Lung microvascular endothelial cell (primary cell): Measurements from ENCODE around the gene ACVR1. TPM values are rescaled to one million over a fixed set of nuclear protein-coding genes. Genes with fewer than 3 reads are reported as not detected.
"Not testable (repeated sequence)": the region's sequence is repeated elsewhere in the genome, so short reads cannot be mapped to it uniquely, and the experiment has no call there.

Source experiments
- DNase-seq, 2 donors: peaks; one replicate each; pipeline versions ENCODE4 v3.0.0 to v3.0.0-alpha.2; 2010; ENCODE audit warnings: low read depth in 2 of 2
- total RNA-seq: library from RNA; depleted of rRNA; stranded (reverse); fragments of >200 nt; gene quantifications from 2 replicates; pipeline ENCODE4 v1.2.1, GENCODE V29; 2014

ACVR1 gene
- total RNA-seq, 1 donor from 2014 or later = 13.3 TPM

DNA sequence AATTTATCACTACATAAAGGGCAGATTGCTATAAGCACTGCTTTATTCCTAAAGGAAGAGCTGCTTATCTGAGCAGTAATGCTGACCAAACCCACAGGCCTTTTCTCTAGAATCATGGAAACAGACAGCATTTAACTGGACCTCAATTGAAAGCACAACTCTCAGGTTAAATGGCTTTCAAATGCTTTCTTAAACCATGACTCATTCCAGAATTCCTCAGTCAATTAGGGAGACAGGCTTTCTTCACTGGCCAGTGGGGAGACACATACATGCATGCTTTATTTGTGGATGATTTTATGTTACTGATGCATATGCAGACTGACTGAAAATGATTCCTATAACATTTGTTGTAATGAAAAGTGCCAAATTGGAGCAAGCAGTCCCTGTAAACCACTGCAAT is 114.6 kb downstream of the ACVR1 start:
- no peak for DNase-seq

DNA sequence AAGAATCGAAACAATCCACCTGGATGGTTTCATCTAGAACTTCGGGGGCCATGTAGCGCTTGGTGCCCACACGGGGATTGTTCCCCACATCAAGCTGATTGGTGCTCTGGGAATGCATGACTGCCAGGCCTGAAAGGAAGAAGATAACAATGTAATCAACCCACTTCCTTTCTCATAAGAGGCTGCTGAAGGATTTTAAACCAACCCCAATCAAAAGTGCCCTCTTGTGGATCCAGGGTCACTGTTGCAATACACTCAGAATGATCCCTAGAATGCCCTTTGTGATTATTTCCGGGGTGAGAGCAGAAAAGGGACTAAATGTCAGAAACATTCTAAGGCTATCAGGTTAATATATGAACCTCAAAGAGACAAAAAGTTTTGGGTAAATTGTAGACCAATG is 115.2 kb downstream of the ACVR1 start:
- no peak for DNase-seq

DNA sequence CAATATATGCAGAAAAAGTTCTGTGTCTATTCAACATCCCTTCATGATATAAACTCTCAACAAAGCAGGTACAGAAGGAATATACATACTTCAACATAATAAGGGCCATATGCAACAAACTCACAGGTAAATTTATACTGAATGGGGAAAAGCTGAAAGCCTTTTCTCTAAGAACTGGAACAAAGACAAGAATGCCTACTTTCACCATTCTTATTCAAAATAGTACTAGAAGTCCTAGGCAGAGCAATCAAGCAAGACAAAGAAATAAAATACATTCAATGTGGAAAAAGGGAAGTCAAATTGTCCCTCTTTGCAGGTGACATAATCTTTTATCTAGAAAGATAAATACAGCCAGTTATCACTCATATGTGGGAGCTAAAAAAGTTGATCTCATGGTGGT is 116.3 kb downstream of the ACVR1 start:
- no peak for DNase-seq

DNA sequence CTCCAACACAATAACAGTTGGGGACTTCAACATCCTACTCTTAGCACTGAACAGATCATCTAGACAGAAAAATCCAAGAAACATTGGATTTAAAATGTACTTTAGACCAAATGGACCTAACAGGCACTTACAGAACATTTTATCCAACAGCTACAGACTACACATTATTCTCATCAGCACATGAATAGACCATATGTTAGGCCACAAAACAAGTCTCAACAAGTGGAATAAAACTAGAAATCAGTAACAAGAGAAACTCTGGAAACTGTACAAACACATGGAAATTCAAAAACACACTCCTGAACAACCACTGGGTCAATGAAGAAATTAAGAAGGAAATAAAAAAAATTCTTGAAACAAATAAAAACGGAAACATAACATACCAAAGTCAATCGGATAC is 117.5 kb downstream of the ACVR1 start:
- DNase-seq = no peak

DNA sequence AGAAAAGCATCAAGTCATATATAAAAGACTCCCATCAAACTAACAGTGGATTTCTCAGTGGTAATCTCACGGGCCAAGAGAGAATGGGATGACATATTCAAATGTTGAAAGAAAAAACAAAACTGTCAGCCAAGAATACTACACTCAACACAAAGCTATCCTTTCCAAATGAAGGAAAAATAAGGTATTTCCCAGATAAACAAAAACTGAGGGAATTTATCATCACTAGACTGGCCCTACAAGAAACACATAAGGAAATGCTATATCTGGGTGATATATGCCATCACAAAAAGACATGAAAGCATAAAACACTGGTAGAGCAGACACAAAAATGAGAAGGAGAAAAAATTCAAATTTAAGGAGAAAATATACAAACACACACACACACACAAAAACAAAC is 118.6 kb downstream of the ACVR1 start:
- DNase-seq = no peak

DNA sequence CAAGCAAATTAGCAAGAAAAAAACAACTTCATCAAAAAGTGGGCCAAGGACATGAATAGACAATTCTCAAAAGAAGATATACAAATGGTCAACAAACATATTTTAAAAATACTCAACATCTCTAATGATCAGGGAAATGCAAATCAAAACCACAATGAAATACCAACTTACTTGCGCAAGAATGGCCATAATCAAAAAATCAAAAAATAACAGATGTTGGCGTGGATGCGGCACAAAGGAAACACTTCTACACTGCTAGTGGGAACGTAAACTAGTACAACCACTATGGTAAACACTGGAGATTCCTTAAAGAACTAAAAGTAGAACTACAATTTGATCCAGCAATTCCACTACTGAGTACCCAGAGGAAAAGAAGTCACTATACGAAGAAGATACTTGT is 119.7 kb downstream of the ACVR1 start:
- DNase-seq = not testable (repeated sequence)

DNA sequence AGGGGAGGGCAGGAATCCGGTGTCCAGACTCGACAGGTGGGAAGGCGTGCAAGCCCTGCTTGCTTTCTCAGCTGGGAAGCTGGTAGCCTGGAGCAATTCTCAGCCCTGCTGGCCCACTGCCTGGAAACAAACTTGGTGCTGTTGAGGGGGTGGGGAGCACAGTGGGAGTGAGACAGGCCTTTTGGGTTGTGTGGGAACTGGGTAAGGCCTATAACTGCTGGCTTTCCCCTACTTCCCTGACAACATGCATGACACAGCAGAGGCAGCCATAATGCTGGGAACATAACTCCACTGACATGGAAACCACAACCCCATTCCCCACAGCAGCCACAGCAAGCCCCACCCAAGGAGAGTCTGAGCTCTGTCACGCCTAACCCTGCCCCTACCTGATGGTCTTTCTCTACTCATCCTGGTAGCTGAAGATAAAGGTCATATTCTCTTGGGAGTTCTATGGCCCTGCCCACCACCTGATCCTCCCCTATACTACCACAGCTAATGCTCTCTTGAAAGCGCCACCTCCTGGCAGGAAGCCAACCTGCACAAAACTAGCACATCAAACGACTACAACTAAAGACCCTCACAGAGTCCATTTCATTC is 124.6 kb downstream of the ACVR1 start:
- no peak for DNase-seq

DNA sequence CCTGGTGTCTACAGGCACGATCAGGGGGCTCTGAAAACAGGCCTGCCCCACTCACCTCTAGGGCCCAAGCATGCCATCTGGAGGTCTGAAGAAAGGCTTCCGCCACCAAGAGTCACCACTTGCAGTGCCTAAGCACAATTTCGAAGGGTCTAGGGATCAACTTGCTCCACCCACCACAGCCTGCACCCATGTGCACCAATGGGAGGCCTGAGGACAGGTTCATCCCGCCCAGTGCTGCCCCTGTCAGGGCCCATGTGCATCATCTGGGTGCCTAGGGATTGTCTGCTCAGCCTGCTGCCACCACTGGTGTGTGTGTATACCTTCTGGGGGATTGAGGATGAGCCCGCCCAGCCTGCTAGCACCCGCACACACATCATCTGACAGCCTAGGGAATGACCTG is 126.4 kb downstream of the ACVR1 start:
- no peak for DNase-seq

DNA sequence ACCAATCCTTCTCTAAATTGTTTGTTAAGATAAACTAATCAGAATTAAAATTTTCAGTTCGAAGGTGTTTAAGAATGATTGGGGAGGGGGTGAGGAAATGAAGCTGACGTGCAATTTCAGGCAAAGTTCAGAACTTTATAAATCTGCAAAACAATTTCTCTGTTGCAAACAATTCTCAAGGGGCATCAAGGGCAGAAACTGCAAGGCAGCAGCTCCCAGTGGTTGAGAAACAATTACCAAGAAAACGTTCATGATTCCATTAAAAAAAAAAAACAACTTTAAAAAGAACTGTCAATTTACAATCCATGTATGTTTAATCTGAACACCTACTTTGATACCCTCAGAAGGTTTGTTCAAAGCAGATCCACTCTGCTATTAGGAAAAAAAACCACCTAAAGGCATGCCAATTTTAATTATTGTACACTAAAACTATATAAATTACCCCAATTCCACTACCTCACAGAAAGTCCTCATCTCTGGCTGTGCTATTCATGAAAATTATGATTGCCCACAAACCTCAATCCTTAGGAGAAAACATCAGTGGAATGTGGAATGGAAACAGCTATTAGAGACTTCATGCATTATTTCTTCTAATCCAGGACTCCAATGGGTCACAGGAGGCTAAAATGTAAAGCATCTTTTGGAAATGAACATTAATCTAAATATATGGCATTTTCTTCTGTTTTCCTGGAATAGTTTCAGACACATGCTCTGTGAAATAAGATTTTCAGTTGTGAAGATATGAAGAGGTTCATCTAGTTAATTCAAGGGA is 127.6 kb downstream of the ACVR1 start:
- DNase-seq = no peak

DNA sequence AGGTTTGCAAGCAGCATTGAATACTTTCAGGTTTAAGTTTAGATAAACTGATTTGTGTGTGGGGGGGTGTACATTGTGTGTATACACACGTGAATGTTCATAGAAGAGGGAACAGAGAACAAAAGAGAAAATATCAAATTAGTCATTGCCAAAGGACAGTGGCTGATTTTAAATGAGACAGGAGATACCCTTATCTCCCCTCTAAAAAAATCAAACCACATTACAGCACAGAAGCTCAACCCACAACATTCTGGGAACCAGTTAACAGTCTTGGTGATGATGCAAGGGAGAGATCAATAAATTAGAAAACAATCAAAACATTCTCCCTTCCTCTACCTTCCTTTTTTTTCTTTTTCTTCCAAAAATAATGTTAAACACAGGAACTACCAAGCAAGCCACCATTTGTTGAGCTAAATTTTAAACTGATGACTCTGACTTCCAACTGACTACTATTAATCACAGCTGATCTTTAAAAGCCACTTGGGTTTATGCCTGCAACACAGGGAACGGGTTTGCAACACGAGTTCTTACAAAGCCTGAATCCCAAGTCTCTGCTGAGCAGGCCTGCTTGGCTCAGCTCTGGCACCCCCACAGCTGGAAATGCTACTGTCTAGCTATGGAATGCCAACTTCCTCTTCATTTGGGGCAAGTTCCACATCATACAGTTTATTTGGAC is 128.3 kb downstream of the ACVR1 start:
- no peak for DNase-seq

DNA sequence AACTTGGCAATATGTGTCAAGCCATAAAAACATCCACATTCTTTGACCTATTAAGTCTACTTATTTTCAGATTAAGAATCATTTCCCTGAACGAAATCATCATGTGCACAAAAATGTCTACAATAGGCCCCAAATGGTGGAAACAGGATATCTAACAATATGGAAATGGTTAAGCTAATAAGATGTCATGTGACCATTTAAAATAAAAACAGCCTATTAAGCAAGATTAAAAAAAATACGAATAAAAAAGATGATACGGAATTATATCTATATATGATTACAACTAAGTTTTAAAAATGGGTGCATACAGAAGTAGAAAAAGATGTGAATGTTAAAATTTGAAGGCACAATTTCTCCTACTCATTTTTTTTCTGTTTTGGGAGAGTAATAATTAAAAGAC is 128.8 kb downstream of the ACVR1 start:
- DNase-seq = no peak

DNA sequence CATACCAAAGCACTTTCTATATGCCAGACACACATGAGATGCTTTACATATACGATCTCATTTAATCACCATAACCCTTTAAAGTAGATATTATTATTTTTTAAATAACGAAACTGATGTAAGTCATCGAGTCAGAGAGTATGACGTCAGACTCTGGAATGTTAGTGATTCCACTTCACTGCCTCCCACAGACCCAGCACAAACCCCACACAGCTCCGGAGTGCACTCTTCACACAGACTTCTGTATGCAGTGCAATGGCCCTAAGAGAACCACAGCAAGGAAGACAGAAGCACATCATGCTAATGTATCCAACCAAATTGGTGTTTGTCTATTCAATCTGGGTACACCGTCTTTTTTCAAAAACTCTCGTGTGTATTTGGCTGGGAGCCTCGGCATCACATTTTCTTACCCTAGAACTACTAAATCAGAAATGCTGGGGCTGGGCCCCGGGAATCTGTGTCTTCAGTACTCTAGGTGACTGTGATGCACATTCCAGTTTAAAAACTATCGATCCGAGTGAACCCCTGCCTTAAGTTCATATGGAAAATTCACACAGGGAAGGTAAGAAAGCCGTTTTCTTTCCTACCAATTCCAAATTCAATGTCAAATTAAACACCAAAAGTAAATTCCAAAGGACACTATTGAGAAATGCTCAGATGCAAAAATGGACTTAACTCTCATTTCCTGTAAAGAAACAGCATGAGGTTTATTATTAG is 129.7 kb downstream of the ACVR1 start:
- DNase-seq = no peak

DNA sequence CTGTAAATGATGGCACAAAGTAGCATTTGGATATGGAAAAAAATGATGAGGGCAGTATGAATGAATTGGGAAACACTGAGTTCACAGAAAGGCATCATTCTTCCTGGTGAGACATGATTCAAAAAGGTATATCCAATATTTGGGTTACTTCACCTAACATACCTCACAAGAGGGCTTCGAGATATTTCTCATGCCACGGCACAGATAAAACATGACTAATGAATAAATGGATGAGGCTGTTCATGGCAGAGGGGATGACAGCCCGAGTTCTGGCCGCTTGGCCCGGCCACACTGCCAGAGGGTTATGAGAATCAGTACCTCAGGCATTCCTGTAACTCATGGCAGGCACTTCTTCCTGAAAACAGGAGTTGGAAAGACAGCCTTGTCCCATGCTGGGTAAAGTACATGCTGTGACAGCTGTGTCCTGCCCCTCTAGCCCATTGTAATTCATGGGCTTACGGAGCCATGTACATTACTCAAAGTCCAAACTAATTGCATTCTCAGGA is 131.5 kb downstream of the ACVR1 start:
- DNase-seq = no peak

DNA sequence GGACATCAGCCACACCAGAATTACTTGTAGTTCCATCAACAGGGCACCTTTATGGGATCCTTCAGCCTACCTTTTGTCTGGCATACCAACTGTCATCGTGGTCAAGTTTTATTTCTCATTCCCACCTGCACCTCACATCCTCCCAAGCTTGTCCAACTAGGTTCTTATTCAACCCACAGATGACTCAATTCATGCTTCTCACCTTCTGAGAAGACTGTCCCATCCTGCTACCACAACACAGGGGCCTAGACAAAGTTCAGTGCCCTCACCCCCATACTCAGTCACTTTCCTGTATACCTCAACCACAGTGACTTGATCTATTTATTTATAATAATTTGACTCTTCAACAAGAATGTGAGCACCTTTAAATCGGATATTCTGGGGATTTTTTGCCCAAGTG is 133.1 kb downstream of the ACVR1 start:
- no peak for DNase-seq

DNA sequence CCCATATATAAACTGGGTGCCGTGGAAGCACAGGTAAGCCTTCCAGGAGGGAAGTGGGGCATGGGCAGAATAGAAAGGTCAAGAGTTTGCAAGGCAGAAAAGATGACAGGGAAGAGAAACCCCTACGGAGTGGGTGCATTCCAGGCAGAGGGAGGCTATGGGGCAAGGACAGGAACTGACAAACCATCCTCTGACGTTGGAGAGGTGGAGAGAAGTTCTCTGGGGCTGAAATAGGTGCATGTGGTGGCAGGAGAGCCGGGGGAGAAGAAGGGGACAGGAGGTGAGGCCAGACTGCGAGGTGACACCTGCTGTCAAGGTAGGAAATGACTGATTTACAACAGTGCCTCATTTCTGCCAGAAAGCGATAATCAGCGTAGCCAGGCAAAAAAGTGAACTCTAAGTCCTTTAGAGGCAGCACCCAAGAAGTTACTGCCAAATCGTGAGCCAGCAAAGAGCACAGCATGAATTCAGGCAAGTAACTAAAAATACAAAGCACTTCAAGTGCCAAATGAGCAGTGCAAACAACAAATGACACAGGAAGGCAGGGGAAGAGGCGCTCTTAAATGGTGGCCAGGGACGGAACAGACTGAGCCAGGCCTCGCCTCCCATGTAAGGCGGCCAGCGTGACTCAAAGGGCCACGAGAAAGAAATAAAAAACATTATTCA is 134.2 kb downstream of the ACVR1 start:
- no peak for DNase-seq

DNA sequence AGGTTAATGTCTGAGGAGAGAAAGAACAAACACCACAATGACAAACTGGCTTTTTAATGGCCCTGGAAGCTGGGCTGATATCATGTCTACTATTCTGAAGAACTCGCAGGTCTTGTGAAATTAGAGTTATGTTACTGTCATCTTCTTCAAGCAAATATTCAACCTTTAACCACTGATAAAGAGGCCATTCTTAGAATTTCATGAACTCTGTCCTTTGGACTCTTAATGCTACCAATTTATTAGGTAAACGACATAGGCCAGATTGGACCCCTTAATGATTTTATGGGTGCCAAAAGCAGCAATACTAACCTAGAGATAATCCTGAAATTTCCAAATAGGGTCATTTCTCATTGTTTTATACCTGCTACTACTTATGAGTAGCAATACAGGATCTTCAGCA is 138.5 kb downstream of the ACVR1 start:
- DNase-seq = no peak

DNA sequence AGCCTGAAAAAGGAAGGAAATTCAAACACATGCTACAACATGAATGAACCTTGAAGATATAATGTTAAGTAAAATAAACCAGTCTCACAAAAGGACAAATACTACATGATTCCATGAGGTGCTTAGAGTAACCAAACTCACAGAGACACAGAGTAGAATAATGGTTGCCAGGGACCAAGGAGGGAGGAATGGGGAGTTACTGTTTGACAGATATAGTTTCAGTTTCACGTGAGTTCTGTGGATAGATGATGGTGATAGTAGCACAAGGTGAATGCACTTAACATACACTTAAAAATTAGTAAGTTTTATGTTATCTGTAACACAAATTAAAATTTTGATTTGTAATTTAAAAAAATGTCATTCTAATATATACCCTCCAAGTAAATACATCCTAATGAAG is 140.6 kb downstream of the ACVR1 start:
- DNase-seq = no peak

DNA sequence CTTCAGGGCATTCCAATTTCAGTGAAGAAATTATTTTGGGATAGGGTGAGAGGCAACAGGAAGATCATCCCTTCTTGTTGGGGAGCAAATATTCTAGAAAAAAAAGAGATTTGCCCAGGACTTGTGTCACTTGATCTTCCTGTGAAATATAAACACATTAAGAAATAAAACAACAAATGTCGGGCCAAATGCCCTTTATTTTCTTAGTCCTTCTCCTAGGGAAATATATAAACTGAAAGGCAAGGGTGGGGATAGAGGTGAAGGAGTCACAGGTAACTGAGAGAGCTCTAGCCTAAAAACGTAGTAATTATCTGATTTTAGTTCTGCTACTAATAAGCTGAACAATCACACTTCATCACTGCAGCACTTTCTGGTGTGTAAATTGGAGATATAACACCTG is 142.9 kb downstream of the ACVR1 start:
- DNase-seq = no peak

DNA sequence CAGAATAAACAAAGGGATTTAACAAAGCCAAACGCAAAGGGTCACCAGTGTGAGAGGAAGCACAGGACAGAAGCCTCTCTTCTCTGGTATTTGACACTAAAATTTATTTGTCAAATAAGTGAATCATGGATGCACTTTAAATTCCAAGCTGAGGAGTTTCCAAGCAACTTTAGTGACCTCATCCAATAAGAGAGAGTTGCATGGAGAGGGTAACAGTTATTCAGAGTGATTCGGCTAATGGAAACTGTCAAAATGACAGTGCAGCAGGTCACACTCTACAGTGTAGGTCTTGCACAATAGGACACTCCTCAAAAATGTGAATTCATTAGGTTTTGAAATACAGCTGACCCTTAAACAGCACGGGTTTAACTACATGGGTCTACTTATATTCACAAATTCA is 143.5 kb downstream of the ACVR1 start:
- DNase-seq = peak in 1 of 2 donors; percentile 2

DNA sequence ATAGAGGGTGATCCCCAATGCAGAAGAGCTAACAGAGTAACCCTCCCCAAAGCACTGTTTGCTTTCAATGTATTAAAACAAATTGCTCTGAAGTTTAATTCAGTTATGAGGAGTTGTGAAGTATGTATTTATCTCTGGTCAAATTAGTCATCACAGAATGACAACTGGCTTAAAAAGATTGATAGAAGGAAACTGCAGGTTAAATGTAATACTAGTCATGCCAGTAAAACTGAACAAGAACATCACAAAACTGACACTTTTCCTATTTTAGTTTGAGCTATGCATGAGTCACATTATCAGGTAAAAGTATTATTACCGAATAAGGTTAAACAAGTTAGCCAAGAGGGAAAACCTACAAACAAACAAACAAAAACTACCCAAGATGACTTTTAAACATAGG is 148.4 kb downstream of the ACVR1 start:
- no peak for DNase-seq

DNA sequence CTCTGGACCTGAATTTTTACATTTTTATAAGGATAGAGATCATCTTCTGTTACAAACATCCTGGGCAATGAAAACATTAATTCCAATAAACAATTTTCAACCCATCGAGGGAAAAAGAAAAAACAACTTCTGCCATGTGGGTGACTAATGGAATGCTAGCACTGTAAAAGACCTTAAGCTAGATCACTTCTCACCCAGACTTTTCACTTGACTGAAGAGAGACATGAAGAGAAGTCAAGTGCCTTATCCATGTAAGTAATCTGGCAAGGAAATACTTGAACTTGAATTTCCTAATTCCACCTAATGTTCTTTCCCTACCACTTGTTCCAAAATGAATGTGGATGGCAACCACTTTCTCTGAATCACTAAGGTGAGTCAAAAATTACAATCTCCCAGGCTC is 149.2 kb downstream of the ACVR1 start:
- DNase-seq = no peak

DNA sequence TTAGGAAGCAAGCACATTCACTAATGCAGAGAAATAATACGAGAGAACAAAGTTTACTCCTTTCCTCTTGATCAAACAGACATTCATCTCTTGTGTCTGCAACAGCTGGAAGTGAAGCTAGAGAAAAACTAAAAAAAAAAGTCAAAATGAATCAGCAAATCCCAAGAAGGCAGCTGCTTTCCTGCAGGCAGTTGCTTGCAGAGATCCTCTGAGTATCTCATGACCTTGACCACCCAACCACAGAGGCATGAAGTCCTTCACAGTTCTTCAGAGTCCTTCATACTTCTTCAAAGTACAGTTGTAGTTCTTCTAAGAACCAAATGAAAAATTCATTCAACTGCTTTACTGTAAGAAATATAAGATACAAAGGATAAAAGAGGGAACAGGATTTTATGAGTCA is 150.3 kb downstream of the ACVR1 start:
- DNase-seq = peak in 1 of 2 donors; percentile 14
